Esophagus muscularis mucosa (tissue), 4 donors: ENCODE results near the gene FAM32A. TPM values are rescaled to one million over a fixed set of nuclear protein-coding genes. Genes with fewer than 3 reads are reported as not detected.

Source experiments
- DNase-seq: peaks from one replicate; pipeline ENCODE4 v3.0.0-alpha.2; 2017; ENCODE audit errors: extremely low spot score
- H3K27ac ChIP-seq, 4 donors: fragments of 200-600 bp; sonication (generic); replicated peaks in 1 of 4; 1 replicate in 3 of 4; 2 replicates in 1 of 4; pipeline ENCODE4 v1.5.1; 2016 to 2019; ENCODE audit warnings: mild to moderate bottlenecking in 1 of 4
- H3K27me3 ChIP-seq, 4 donors: fragments of 200-600 bp; sonication (generic); one replicate each; pipeline versions ENCODE4 v1.5.1 to v1.6.0; 2016 to 2019
- H3K36me3 ChIP-seq, 4 donors: fragments of 200-600 bp; sonication (generic); one replicate each; pipeline ENCODE4 v1.5.1; 2016 to 2019
- H3K4me1 ChIP-seq, 4 donors: fragments of 200-600 bp; sonication (generic); one replicate each; pipeline ENCODE4 v1.5.1; 2016 to 2019
- H3K4me3 ChIP-seq, 4 donors: fragments of 200-600 bp; sonication (generic); 1 replicate in 2 of 4; 2 replicates in 2 of 4; pipeline ENCODE4 v1.5.1; 2016 to 2019; ENCODE audit warnings: mild to moderate bottlenecking in 4 of 4, moderate library complexity in 1 of 4
- H3K9me3 ChIP-seq, 4 donors: fragments of 200-600 bp; sonication (generic); 1 replicate in 3 of 4; 2 replicates in 1 of 4; pipeline ENCODE4 v1.5.1; 2016 to 2019
- CTCF ChIP-seq, 3 experiments: fragments of 200-600 bp in 2 of 3; fragments of 450-650 bp in 1 of 3; sonication (generic) in 2 of 3; IDR thresholded peaks; one replicate each; pipeline ENCODE4 v1.5.1; 2017 to 2019; ENCODE audit warnings: antibody characterized with exemption in 3 of 3, mild to moderate bottlenecking in 2 of 3, moderate library complexity in 1 of 3
- EP300 ChIP-seq: sonication (generic); formaldehyde crosslinking; IDR thresholded peaks from one replicate; pipeline ENCODE4 v1.6.1; 2017; ENCODE audit warnings: antibody characterized with exemption
- POLR2A ChIP-seq: fragments of 450-650 bp; IDR thresholded peaks from one replicate; pipeline ENCODE4 v1.6.1; 2017; ENCODE audit warnings: antibody characterized with exemption, moderate library complexity, mild to moderate bottlenecking, low read depth
- POLR2AphosphoS5 ChIP-seq, 2 donors: sonication (generic); formaldehyde crosslinking; IDR thresholded peaks; one replicate each; pipeline ENCODE4 v1.6.1; 2017; ENCODE audit warnings: antibody characterized with exemption in 2 of 2
- WGBS: methylation state at CpG from one replicate; pipeline ENCODE4 v1.1.5; 2018; 5-methylcytosine and 5-hydroxymethylcytosine counted together
- intact Hi-C: fragments of 100-400 bp; cut with DNase I; formaldehyde crosslinking; loops from one replicate; pipeline ENCODE4 v1.15.1; 2023
- total RNA-seq, 4 donors: library from RNA; depleted of rRNA; stranded (reverse); fragments of >200 nt; gene quantifications; one replicate each; pipeline versions ENCODE4 v1.1.0 to v1.2.1, GENCODE V29; 2016

Gene FAM32A
- total RNA-seq, 4 donors from 2014 or later = 83.5 to 104 (median 103) TPM

GRCh38 chr19:16155128-16155527 is 30.1 kb upstream of the FAM32A start:
- Histone ChIP-seq H3K4me1 (no peaks in the 10 kb centered on the region), H3K4me3 (no peak overlapping the region), H3K36me3 (no peaks in the 10 kb centered on the region), H3K27me3 (no peaks in the 10 kb centered on the region), H3K9me3 (no peaks in the 10 kb centered on the region), H3K27ac (no peak overlapping the region)
- no peak for DNase-seq
- TF ChIP-seq POLR2A (no peak), CTCF (IDR thresholded peaks at IDR 0.05) (no peak), EP300 (no peak), POLR2AphosphoS5 (IDR thresholded peaks at IDR 0.05) (no peak)
- 70% methylated on average over 1 of the region's 1 CpG for whole genome bisulfite sequencing
- intact Hi-C loops = no loop called here

GRCh38 chr19:16156904-16157303 is 28.3 kb upstream of the FAM32A start:
- no peaks in the 10 kb centered on the region for H3K4me1 ChIP-seq
- H3K9me3 ChIP-seq = no peaks in the 10 kb centered on the region
- no peak overlapping the region for H3K27ac ChIP-seq
- WGBS = 81% methylated on average over 6 of the region's 6 CpGs
- H3K27me3 ChIP-seq = no peaks in the 10 kb centered on the region
- H3K4me3 ChIP-seq = no peak overlapping the region
- intact Hi-C loops = no loop called here
- H3K36me3 ChIP-seq = no peaks in the 10 kb centered on the region
- TF ChIP-seq EP300 (no peak), POLR2AphosphoS5 (IDR thresholded peaks at IDR 0.05) (no peak), CTCF (IDR thresholded peaks at IDR 0.05) (no peak), POLR2A (no peak)
- no peak for DNase-seq

- H3K27me3 ChIP-seq = no peaks in the 10 kb centered on the region
- no peak for DNase-seq
- no peaks in the 10 kb centered on the region for H3K4me1 ChIP-seq
- no peaks in the 10 kb centered on the region for H3K9me3 ChIP-seq
- TF ChIP-seq EP300 (no peak), POLR2AphosphoS5 (IDR thresholded peaks at IDR 0.05) (no peak), CTCF (IDR thresholded peaks at IDR 0.05) (no peak), POLR2A (no peak)
- 80% methylated on average over 1 of the region's 10 CpGs for WGBS
- H3K27ac ChIP-seq = no peak overlapping the region
- H3K4me3 ChIP-seq = no peak overlapping the region
- no peaks in the 10 kb centered on the region for H3K36me3 ChIP-seq
- intact Hi-C loops = no loop called here
These were observed 27.6 kb upstream of the FAM32A start for GRCh38 chr19:16157601-16158000.

DNA sequence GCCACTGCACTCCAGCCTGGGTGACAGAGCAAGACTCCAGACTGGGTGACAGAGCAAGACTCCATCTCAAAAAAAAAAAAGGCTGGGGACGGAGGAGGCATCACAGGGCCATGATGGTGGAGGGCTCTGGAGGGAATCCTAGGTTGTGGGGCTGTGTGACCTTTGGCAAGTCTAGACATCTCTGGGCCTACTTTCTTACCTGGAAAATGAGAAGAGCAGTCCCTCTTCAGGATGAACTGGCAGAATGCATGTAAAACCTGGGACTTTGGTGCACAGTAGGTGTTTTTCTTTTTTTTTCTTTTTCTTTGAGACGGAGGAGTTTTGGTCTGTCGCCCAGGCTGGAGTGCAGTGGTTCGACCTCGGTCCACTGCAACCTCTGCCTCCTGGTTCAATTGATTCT is 25.6 kb upstream of the FAM32A start:
- no peak overlapping the region for H3K27ac ChIP-seq
- no peaks in the 10 kb centered on the region for H3K27me3 ChIP-seq
- TF ChIP-seq POLR2A = no peak
- no peak for TF ChIP-seq EP300
- TF ChIP-seq POLR2AphosphoS5 (IDR thresholded peaks at IDR 0.05) = no peak
- H3K4me1 ChIP-seq = no peaks in the 10 kb centered on the region
- no peaks in the 10 kb centered on the region for H3K36me3 ChIP-seq
- intact Hi-C loops = no loop called here
- WGBS = 88% methylated on average over 5 of the region's 5 CpGs
- no peak for DNase-seq
- no peaks in the 10 kb centered on the region for H3K9me3 ChIP-seq
- no peak overlapping the region for H3K4me3 ChIP-seq

DNA sequence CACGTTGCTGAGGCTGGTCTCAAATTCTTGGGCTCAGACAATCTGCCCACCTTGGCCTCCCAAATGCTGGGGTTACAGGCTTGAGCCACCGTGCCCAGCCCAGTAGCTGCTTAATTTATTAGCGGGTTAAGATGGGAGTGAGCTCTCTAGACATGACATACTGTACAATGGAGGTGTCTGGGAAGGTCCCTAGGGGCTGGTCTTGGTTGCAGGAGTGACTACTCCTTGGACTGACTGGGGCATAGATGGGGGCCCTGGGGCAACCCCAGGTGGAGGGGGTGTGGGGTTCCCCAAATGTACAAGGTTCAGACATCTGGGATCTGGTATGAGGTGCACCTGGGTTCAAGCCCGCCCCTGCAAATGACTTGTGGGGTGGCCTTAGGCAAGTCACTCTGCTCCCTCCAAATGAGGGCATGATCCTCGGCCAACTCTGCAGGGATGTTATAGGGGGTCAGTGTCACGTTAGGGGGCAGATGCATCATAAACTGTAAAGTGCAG is 24.7 kb upstream of the FAM32A start:
- H3K27me3 ChIP-seq = no peaks in the 10 kb centered on the region
- H3K27ac ChIP-seq = no peak overlapping the region
- intact Hi-C loops = no loop called here
- H3K9me3 ChIP-seq = no peaks in the 10 kb centered on the region
- DNase-seq = no peak
- 52% methylated on average over 5 of the region's 6 CpGs for WGBS
- H3K4me3 ChIP-seq = no peak overlapping the region
- no peaks in the 10 kb centered on the region for H3K36me3 ChIP-seq
- no peaks in the 10 kb centered on the region for H3K4me1 ChIP-seq
- TF ChIP-seq POLR2AphosphoS5 (IDR thresholded peaks at IDR 0.05) (no peak), POLR2A (no peak), EP300 (no peak), CTCF (IDR thresholded peaks at IDR 0.05) (no peak)
